Renal pelvis (tissue), 4 donors: ENCODE measurements around the gene MSI2. TPM values are rescaled to one million over a fixed set of nuclear protein-coding genes. Genes with fewer than 3 reads are reported as not detected.
"Not testable (repeated sequence)": the region's sequence is repeated elsewhere in the genome, so short reads cannot be mapped to it uniquely, and the experiment has no call there.

ENCODE experiments used
- DNase-seq: peaks from one replicate; pipeline ENCODE4 v3.0.0-alpha.2; 2013
- polyA plus RNA-seq, 3 donors: library from polyadenylated mRNA; unstranded; fragments of 120-200 nt; gene quantifications; one replicate each; pipeline ENCODE4 v1.2.1, GENCODE V29; 2013; ENCODE audit not compliant: insufficient read length in 3 of 3

Gene MSI2
- polyA plus RNA-seq, 3 donors: 79.4 to 105 (median 95.5) TPM

- DNase-seq: no peak
These were observed 31.9 kb downstream of the MSI2 start for GRCh38 chr17:57288040-57288772.

GRCh38 chr17:57288773-57289121 lies 32.4 kb downstream of the MSI2 start:
- no peak for DNase-seq

GRCh38 chr17:57289130-57289529 lies 32.8 kb downstream of the MSI2 start:
- no peak for DNase-seq

- DNase-seq: no peak
These were observed 33.3 kb downstream of the MSI2 start for GRCh38 chr17:57289613-57290012.

GRCh38 chr17:57290981-57291380 lies 34.7 kb downstream of the MSI2 start:
- DNase-seq: no peak

GRCh38 chr17:57292091-57292490 lies 35.8 kb downstream of the MSI2 start:
- DNase-seq: no peak

- DNase-seq: no peak
These were observed 36.8 kb downstream of the MSI2 start for GRCh38 chr17:57293077-57293476.

GRCh38 chr17:57294101-57294500 lies 37.8 kb downstream of the MSI2 start:
- DNase-seq: no peak

GRCh38 chr17:57294629-57295501 lies 38.5 kb downstream of the MSI2 start:
- no peak for DNase-seq

GRCh38 chr17:57295526-57296023 lies 39.3 kb downstream of the MSI2 start:
- DNase-seq: peak; percentile 75

- no peak for DNase-seq
These were observed 39.9 kb downstream of the MSI2 start for GRCh38 chr17:57296231-57296630.

- DNase-seq: no peak
These were observed 42.9 kb downstream of the MSI2 start for GRCh38 chr17:57299176-57299575.

- DNase-seq: not testable (repeated sequence)
These were observed 44.3 kb downstream of the MSI2 start for GRCh38 chr17:57300592-57300991.

GRCh38 chr17:57302690-57303465 lies 46.6 kb downstream of the MSI2 start:
- no peak for DNase-seq

- DNase-seq: no peak
These were observed 48.9 kb downstream of the MSI2 start for GRCh38 chr17:57305144-57305728.

- no peak for DNase-seq
These were observed 49.7 kb downstream of the MSI2 start for GRCh38 chr17:57305908-57306504.

- DNase-seq: no peak
These were observed 52.3 kb downstream of the MSI2 start for GRCh38 chr17:57308543-57309186.

- no peak for DNase-seq
These were observed 53.2 kb downstream of the MSI2 start for GRCh38 chr17:57309479-57309878.

- no peak for DNase-seq
These were observed 55.2 kb downstream of the MSI2 start for GRCh38 chr17:57311281-57312216.

GRCh38 chr17:57312242-57312641 lies 55.9 kb downstream of the MSI2 start:
- no peak for DNase-seq
